ENCODE results near the gene GDF7.

GDF7 gene

DNA sequence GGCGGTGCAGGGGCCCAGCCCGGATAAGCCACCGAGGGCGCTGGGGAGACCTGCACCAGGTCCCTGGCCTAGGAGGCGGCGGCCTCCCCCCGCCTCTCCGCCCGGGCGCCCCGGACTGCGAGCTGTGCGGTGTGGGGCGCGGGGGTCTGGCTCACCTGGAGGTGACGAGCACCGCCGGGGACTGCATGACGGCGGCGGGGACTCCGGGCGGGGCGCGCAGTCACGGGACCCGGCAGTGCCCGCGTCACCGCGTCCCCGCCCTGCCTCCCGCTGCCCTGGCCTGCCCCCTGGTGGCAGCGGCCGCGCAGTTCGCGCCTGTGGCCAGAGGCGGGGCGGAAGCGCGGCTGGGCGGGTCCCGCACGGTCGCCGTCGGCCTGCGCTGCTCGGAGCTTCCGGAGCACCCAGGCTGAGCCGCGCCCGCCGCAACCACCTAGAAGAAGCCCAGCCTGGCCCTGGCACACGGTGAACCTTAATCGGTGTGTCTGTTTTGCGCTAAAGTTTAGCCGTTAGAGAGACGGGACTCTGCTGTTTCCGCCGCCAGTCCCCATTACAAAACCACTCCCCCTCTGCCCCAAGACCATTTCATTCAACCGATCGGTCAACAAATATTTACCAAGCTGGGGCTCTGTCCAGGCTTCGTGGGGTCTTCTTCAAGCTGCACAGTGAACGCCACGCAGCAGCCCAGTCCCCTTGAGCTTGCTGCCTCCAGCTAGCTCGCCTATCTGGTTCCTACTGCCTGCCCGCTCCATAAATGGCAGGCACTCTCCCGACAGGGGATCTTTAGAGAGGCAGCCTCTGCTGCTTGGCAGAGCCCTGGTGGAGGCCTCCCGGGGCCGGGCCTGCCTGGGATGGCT lies 15.8 kb upstream of the GDF7 start, which contains the start of gene HS1BP3:
TSS of gene HS1BP3 (minus strand) at position 222 of the 854 bp plus-strand sequence. CDS start at position 187, 35 bp downstream.
- Histone ChIP-seq H3K4ac (ENCODE audit: low read depth, low read length) (no peak within 1 kb of the TSS), H3K9ac (ENCODE audit: low read length) (peak within 1 kb of the TSS; percentile 96), H3K27ac (ENCODE audit: low read depth, low read length) (peak within 1 kb of the TSS; percentile 20), H3K4me2 (ENCODE audit: low read length) (peak within 1 kb of the TSS; percentile 83), H3K23ac (ENCODE audit: low read length) (peak within 1 kb of the TSS; percentile 20), H3K56ac (ENCODE audit: low read length) (peak within 1 kb of the TSS; percentile 96), H4K8ac (ENCODE audit: low read depth, low read length) (peak within 1 kb of the TSS; percentile 59), H3K4me1 (ENCODE audit: control insufficient read depth, low read depth, low read length) (no peaks in the 10 kb centered on the region), H2BK15ac (replicated peaks; ENCODE audit: low read depth) (no peak within 1 kb of the TSS), H3K79me2 (ENCODE audit: control insufficient read depth, insufficient read depth, low read length) (no peaks in the 10 kb centered on the region), H3K27me3 (ENCODE audit: insufficient read depth, low read length, poor library complexity) (no peaks in the 10 kb centered on the region), H2AK5ac (ENCODE audit: low read length) (no peak within 1 kb of the TSS), H3K4me3 (ENCODE audit: low read length) (peak within 1 kb of the TSS; percentile 75), H3K79me1 (ENCODE audit: low read length) (no peaks in the 10 kb centered on the region), H2BK120ac (ENCODE audit: low read depth, low read length) (no peak within 1 kb of the TSS), H4K5ac (ENCODE audit: low read length) (peak within 1 kb of the TSS; percentile 91), H3K36me3 (ENCODE audit: control insufficient read depth, insufficient read depth, low read length) (no peaks in the 10 kb centered on the region), H3K18ac (ENCODE audit: low read length) (peak within 1 kb of the TSS; percentile 32), H2BK5ac (ENCODE audit: low read length) (no peak within 1 kb of the TSS)
- DNase-seq = peak; percentile 82
- WGBS (ENCODE audit: extremely low coverage, insufficient coverage, low lambda C conversion rate) = no CpG with 5 or more reads among the region's 72 CpGs

DNA sequence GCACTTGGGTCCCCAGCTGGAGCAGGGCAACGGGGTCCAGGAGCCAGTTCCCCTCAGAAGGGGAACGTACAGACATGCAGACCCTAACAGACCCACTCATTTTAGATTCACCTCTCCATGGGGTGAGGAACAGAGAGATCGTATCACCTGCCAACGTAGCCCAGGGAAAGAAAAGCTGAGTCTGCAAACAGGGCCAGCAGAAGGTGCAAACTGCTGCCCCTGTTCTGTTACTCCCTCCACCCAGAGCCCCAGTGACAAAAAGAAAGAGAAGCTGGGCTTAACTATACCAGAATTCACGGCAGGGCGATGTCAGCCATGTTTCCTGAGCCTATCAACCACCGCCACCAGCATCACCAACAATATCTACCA lies 15.2 kb upstream of the GDF7 start:
- Histone ChIP-seq H3K27ac (ENCODE audit: low read depth, low read length) (no peak overlapping the region), H3K4me2 (ENCODE audit: low read length) (no peak overlapping the region), H4K5ac (ENCODE audit: low read length) (no peak overlapping the region), H3K4me3 (ENCODE audit: low read length) (no peak overlapping the region), H2BK120ac (ENCODE audit: low read depth, low read length) (no peak overlapping the region), H3K27me3 (ENCODE audit: insufficient read depth, low read length, poor library complexity) (no peaks in the 10 kb centered on the region), H2AK5ac (ENCODE audit: low read length) (no peak overlapping the region), H3K4ac (ENCODE audit: low read depth, low read length) (no peak overlapping the region), H3K79me2 (ENCODE audit: control insufficient read depth, insufficient read depth, low read length) (no peaks in the 10 kb centered on the region), H2BK5ac (ENCODE audit: low read length) (no peak overlapping the region), H4K8ac (ENCODE audit: low read depth, low read length) (no peak overlapping the region), H3K36me3 (ENCODE audit: control insufficient read depth, insufficient read depth, low read length) (no peaks in the 10 kb centered on the region), H3K79me1 (ENCODE audit: low read length) (no peaks in the 10 kb centered on the region), H3K18ac (ENCODE audit: low read length) (no peak overlapping the region), H2BK15ac (replicated peaks; ENCODE audit: low read depth) (no peak overlapping the region), H3K9ac (ENCODE audit: low read length) (peak overlapping the region; percentile 96), H3K4me1 (ENCODE audit: control insufficient read depth, low read depth, low read length) (no peaks in the 10 kb centered on the region), H3K56ac (ENCODE audit: low read length) (peak overlapping the region; percentile 96), H3K23ac (ENCODE audit: low read length) (no peak overlapping the region)
- DNase-seq = no peak
- WGBS (ENCODE audit: extremely low coverage, insufficient coverage, low lambda C conversion rate) = no CpG with 5 or more reads among the region's 7 CpGs

DNA sequence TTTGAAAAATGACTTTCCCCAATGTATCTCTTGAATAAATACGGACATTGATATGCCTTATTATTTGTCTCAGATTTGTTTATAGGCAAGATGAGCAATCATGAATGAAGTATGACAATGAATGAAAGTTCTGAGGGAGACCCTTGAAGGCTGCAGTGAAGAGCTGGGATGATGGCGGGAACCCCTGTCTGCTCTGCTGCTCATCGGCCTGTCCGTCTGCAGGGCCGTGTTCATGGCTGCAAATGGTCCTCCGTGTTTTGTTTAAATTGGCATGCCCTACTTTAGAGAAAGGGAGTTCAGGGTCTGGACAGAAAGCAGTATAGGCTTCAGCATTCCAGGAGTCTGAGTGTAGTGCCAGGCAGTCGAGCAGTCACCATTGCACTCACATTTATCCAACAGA lies 14.8 kb upstream of the GDF7 start:
- Histone ChIP-seq H2BK5ac (ENCODE audit: low read length) (no peak overlapping the region), H3K4me3 (ENCODE audit: low read length) (no peak overlapping the region), H3K4me2 (ENCODE audit: low read length) (no peak overlapping the region), H3K79me1 (ENCODE audit: low read length) (no peaks in the 10 kb centered on the region), H3K9ac (ENCODE audit: low read length) (no peak overlapping the region), H2AK5ac (ENCODE audit: low read length) (no peak overlapping the region), H3K27ac (ENCODE audit: low read depth, low read length) (no peak overlapping the region), H2BK120ac (ENCODE audit: low read depth, low read length) (no peak overlapping the region), H3K79me2 (ENCODE audit: control insufficient read depth, insufficient read depth, low read length) (no peaks in the 10 kb centered on the region), H4K8ac (ENCODE audit: low read depth, low read length) (no peak overlapping the region), H3K4ac (ENCODE audit: low read depth, low read length) (no peak overlapping the region), H4K5ac (ENCODE audit: low read length) (no peak overlapping the region), H3K56ac (ENCODE audit: low read length) (no peak overlapping the region), H3K18ac (ENCODE audit: low read length) (no peak overlapping the region), H3K36me3 (ENCODE audit: control insufficient read depth, insufficient read depth, low read length) (no peaks in the 10 kb centered on the region), H2BK15ac (replicated peaks; ENCODE audit: low read depth) (no peak overlapping the region), H3K27me3 (ENCODE audit: insufficient read depth, low read length, poor library complexity) (no peaks in the 10 kb centered on the region), H3K23ac (ENCODE audit: low read length) (no peak overlapping the region), H3K4me1 (ENCODE audit: control insufficient read depth, low read depth, low read length) (no peaks in the 10 kb centered on the region)
- WGBS (ENCODE audit: extremely low coverage, insufficient coverage, low lambda C conversion rate) = no CpG with 5 or more reads among the region's 7 CpGs
- DNase-seq = no peak

DNA sequence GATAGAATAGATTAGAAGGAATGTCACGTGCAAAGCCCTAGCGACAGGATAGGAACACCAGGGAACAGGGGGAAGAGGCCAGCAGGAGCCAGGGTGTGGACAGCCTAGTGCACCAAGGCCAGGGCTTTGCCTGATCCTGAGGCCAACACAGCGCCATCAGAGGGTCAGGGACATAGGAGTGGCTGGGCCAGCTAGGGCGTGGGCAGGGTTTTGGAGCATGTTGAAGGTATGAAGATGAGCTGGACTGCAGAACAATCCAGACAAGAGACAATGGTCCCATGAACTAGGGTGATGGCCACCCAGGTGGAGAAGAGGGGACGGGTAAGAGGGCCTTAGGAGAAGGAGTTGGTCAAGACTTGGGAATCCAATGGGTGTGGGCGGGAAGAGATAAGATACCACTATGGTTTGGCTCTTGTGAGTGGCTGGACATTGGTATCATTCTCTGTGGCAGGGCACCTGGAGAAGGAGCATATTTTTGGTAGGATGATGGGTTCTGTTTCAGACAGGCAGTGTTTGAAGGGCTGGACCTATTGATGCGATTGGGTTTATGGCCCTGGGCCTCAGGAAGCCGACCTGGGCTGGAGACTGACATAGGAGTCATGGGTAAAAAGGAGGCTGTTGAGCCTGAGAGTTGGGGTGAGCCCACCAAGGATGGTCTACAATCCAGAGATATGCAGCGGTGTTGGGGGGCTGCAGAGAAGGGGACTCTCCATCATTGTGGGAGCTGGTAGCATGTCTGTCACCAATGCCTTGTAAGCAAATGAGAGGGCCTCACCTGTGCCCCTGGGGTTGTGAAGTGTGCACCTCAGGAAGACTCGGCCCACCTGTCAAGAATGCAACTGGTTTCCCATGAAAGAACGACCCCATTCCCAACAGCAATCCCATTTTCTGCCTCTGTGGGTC lies 14.0 kb upstream of the GDF7 start:
- Histone ChIP-seq H4K8ac (ENCODE audit: low read depth, low read length) (no peak overlapping the region), H3K36me3 (ENCODE audit: control insufficient read depth, insufficient read depth, low read length) (no peaks in the 10 kb centered on the region), H3K27ac (ENCODE audit: low read depth, low read length) (no peak overlapping the region), H3K4me1 (ENCODE audit: control insufficient read depth, low read depth, low read length) (no peaks in the 10 kb centered on the region), H3K4me3 (ENCODE audit: low read length) (no peak overlapping the region), H3K4me2 (ENCODE audit: low read length) (no peak overlapping the region), H2AK5ac (ENCODE audit: low read length) (no peak overlapping the region), H3K56ac (ENCODE audit: low read length) (no peak overlapping the region), H4K5ac (ENCODE audit: low read length) (no peak overlapping the region), H3K23ac (ENCODE audit: low read length) (no peak overlapping the region), H3K27me3 (ENCODE audit: insufficient read depth, low read length, poor library complexity) (no peaks in the 10 kb centered on the region), H3K79me2 (ENCODE audit: control insufficient read depth, insufficient read depth, low read length) (no peaks in the 10 kb centered on the region), H3K4ac (ENCODE audit: low read depth, low read length) (no peak overlapping the region), H2BK15ac (replicated peaks; ENCODE audit: low read depth) (no peak overlapping the region), H3K18ac (ENCODE audit: low read length) (no peak overlapping the region), H3K9ac (ENCODE audit: low read length) (no peak overlapping the region), H3K79me1 (ENCODE audit: low read length) (no peaks in the 10 kb centered on the region), H2BK120ac (ENCODE audit: low read depth, low read length) (no peak overlapping the region), H2BK5ac (ENCODE audit: low read length) (no peak overlapping the region)
- WGBS (ENCODE audit: extremely low coverage, insufficient coverage, low lambda C conversion rate) = no CpG with 5 or more reads among the region's 11 CpGs
- DNase-seq = no peak

DNA sequence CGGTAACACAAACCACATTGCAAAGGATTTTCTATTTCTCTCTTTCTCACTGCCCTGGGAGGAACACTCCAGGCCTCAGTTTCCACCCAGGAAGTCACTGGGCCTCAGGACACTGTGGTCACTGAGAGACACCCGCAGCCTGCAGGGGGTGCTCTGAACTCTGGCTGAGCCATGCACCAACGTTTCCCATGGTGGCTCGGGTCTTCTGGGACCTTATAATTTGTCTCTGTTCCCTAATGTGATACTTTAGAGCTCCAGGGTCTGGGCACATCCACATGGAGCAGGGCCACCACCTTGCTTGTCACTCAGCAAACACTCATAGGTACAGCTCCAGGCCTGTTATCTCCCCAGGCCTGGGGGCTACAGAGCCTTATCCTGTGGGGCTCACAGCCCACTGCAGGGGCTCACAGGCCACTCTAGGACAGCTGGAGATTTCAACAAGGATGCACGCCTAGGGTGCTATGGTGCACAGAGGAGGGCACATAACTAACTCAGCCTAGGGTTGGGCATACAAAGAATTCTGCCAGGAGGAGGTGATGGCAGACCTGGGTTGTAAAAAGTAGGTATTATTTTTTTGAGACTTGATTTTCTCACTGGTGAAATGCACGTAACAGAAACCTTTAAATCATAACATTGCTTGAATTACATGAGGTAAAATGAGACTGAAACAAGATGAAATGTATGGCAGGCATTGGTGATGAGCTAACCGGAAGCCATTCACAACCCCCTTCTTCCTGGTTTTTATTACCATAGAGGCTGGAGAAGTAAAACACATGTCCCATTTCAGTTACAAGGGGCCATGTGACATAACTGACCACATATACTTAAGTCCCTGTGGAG lies 13.0 kb upstream of the GDF7 start:
- DNase-seq = no peak
- no CpG with 5 or more reads among the region's 7 CpGs for WGBS (ENCODE audit: extremely low coverage, insufficient coverage, low lambda C conversion rate)
- H3K27me3 ChIP-seq (ENCODE audit: insufficient read depth, low read length, poor library complexity) = no peaks in the 10 kb centered on the region

More for the DNA sequence above, 13.0 kb upstream of the GDF7 start:
- H3K79me2 ChIP-seq (ENCODE audit: control insufficient read depth, insufficient read depth, low read length) = no peaks in the 10 kb centered on the region
- no peak overlapping the region for H2BK5ac ChIP-seq (ENCODE audit: low read length)
- H4K5ac ChIP-seq (ENCODE audit: low read length) = no peak overlapping the region
- H3K18ac ChIP-seq (ENCODE audit: low read length) = no peak overlapping the region
- no peak overlapping the region for H2BK15ac ChIP-seq (replicated peaks; ENCODE audit: low read depth)
- no peak overlapping the region for H3K4ac ChIP-seq (ENCODE audit: low read depth, low read length)
- H2AK5ac ChIP-seq (ENCODE audit: low read length) = no peak overlapping the region
- no peaks in the 10 kb centered on the region for H3K79me1 ChIP-seq (ENCODE audit: low read length)
- no peak overlapping the region for H4K8ac ChIP-seq (ENCODE audit: low read depth, low read length)
- H3K9ac ChIP-seq (ENCODE audit: low read length) = no peak overlapping the region
- H3K4me2 ChIP-seq (ENCODE audit: low read length) = no peak overlapping the region
- no peaks in the 10 kb centered on the region for H3K36me3 ChIP-seq (ENCODE audit: control insufficient read depth, insufficient read depth, low read length)
- no peak overlapping the region for H3K27ac ChIP-seq (ENCODE audit: low read depth, low read length)
- H3K56ac ChIP-seq (ENCODE audit: low read length) = no peak overlapping the region
- H3K4me1 ChIP-seq (ENCODE audit: control insufficient read depth, low read depth, low read length) = no peaks in the 10 kb centered on the region
- no peak overlapping the region for H3K4me3 ChIP-seq (ENCODE audit: low read length)
- no peak overlapping the region for H2BK120ac ChIP-seq (ENCODE audit: low read depth, low read length)
- H3K23ac ChIP-seq (ENCODE audit: low read length) = no peak overlapping the region

All from mesendoderm (in vitro differentiated cells).